Mucosa of descending colon (tissue), 3 donors: ENCODE results near the gene FAM200C. TPM values are rescaled to one million over a fixed set of nuclear protein-coding genes. Genes with fewer than 3 reads are reported as not detected.

ENCODE experiments used
- ATAC-seq: fragments of 200-7000 bp; cut with Tn5 transposase; one replicate; pipeline ENCODE4 v1.9.1; 2020; ENCODE audit warnings: mild to moderate bottlenecking, moderate library complexity
- DNase-seq, 3 donors: peaks; one replicate each; pipeline ENCODE4 v3.0.0-alpha.2; 2020
- H3K36me3 ChIP-seq: fragments of 200-600 bp; one replicate; pipeline ENCODE4 v1.8.0; 2021; ENCODE audit warnings: low read depth, mild to moderate bottlenecking
- H3K4me1 ChIP-seq: fragments of 200-600 bp; one replicate; pipeline ENCODE4 v1.8.0; 2021; ENCODE audit warnings: low read depth, mild to moderate bottlenecking
- H3K4me3 ChIP-seq: fragments of 200-600 bp; one replicate; pipeline ENCODE4 v1.8.0; 2021; ENCODE audit warnings: mild to moderate bottlenecking
- H3K9me3 ChIP-seq: fragments of 200-600 bp; one replicate; pipeline ENCODE4 v1.8.0; 2021; ENCODE audit warnings: mild to moderate bottlenecking
- intact Hi-C, 2 donors: fragments of 100-400 bp; cut with DNase I in 1 of 2; cut with micrococcal nuclease in 1 of 2; formaldehyde crosslinking; loops; one replicate each; pipeline versions ENCODE4 v1.11.0 to v1.11.1; 2022; cut with DNase I, micrococcal nuclease
- total RNA-seq, 3 donors: library from RNA; stranded (reverse); fragmentation: NEBNext Ultra II Directional in 2 of 3; extraction: Animal tissue kit (Norgen Biotek cat#: 25700) in 2 of 3; gene quantifications; one replicate each; pipeline versions ENCODE4 v1.2.1 to v1.2.4, GENCODE V29; 2021 to 2023
- TF ChIP-seq, protein P1 (sequence below): fragments of 200-600 bp; IDR thresholded peaks from one replicate; pipeline ENCODE4 v1.8.0; 2022; ENCODE audit warnings: antibody characterized with exemption, mild to moderate bottlenecking
- donor health status: DM: no; HTN: no; CAD: no; lungs with moderate emphysema.
- donor health status: DM: no; HTN: no; CAD: no.
- donor health status: DM: no; HTN: yes; CAD: no.

The FAM200C gene
- total RNA-seq, 3 donors from 2014 or later, result 1.7 to 4.3 (median 1.9) TPM

DNA sequence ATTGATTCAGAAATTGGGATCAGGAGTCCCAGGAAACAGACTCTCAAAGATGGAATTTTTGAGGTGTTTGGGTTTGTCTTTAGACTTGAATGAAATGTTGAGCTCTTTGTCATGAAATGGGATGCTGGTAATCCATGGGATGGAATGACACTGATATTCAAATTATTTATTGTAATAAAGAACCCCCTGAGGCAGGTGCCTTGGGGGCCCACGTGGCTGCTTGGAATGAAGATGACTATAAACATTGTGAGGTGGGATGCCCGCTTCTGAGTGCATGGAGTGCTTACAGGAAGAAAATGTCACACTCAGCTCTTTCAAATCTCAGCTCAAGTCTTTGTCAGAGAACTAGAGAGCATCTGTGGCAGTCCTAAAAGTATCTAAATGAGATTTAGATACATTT lies 19.8 kb downstream of the FAM200C start:
- TF ChIP-seq, protein P1, sequence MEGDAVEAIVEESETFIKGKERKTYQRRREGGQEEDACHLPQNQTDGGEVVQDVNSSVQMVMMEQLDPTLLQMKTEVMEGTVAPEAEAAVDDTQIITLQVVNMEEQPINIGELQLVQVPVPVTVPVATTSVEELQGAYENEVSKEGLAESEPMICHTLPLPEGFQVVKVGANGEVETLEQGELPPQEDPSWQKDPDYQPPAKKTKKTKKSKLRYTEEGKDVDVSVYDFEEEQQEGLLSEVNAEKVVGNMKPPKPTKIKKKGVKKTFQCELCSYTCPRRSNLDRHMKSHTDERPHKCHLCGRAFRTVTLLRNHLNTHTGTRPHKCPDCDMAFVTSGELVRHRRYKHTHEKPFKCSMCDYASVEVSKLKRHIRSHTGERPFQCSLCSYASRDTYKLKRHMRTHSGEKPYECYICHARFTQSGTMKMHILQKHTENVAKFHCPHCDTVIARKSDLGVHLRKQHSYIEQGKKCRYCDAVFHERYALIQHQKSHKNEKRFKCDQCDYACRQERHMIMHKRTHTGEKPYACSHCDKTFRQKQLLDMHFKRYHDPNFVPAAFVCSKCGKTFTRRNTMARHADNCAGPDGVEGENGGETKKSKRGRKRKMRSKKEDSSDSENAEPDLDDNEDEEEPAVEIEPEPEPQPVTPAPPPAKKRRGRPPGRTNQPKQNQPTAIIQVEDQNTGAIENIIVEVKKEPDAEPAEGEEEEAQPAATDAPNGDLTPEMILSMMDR, result no peak
- DNase-seq (no peak), ATAC-seq (no peak)
- Histone ChIP-seq H3K9me3 (no peaks in the 10 kb centered on the region), H3K4me1 (no peaks in the 10 kb centered on the region), H3K4me3 (no peak overlapping the region), H3K36me3 (no peaks in the 10 kb centered on the region)
- intact Hi-C loops, result no loop called here

DNA sequence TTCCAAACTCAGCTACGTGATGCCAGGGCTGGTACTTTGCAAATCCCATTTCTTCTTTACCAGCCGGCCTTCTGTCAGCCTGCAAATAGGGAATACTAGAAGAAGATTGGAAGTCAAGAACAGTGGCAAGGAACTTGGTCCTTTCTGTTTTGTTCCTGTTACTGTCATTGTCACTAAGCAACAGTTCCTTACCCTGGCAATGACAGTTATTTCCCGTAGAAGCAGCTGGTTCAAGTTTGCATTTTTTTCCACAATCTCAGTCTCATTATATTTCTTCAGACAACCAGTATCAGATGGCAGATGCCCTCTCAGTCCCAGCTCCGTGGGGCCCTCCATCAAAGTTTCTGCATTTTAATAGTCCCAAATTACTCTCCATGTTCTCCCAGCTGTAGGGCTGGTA lies 20.3 kb downstream of the FAM200C start:
- Histone ChIP-seq H3K36me3 (no peaks in the 10 kb centered on the region), H3K9me3 (no peaks in the 10 kb centered on the region), H3K4me3 (no peak overlapping the region), H3K4me1 (no peaks in the 10 kb centered on the region)
- intact Hi-C loops, result no loop called here
- ATAC-seq, result peak; percentile 38
- TF ChIP-seq, protein P1, result no peak
- DNase-seq, result no peak

DNA sequence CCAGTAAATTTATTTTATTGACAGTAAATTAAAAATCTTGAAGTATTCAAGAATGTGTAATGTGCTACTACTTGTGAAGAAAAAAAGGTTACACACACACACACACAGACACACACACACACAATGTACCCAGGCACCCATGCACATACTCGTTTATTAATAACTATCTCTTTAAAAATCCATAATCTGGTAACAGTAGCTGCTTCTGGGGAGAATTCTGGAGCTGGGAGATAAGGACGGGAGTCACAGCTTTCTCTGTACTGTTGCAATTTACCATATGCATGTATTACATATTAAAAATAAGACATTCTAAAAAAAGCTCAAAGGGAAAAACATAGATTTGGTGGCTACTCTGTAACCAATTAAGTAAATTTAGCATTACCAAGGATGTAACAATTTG lies 21.5 kb downstream of the FAM200C start:
- DNase-seq (no peak), ATAC-seq (no peak)
- intact Hi-C loops, result no loop called here
- Histone ChIP-seq H3K36me3 (no peaks in the 10 kb centered on the region), H3K4me1 (no peaks in the 10 kb centered on the region), H3K9me3 (no peaks in the 10 kb centered on the region), H3K4me3 (no peak overlapping the region)
- TF ChIP-seq, protein P1, result no peak

DNA sequence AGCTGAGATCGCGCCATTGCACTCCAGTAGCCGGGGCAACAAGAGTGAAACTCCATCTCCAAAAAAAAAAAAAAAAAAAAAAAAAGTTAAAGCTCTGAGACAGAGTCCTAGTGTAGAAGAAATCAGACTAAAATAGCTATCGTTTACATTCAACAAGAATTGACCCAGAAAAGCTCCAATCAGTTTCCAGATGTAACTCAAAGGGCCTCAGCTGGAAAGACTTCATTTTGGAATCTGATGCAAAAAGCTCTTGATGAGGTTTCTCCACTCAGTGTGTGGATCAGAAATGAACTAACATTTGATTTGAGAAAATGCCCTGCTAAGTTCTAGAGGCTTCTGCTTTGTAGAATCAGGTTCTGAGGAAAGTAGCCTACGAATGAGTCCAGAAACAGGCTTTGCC lies 22.2 kb downstream of the FAM200C start:
- H3K36me3 ChIP-seq, result no peaks in the 10 kb centered on the region
- H3K9me3 ChIP-seq, result no peaks in the 10 kb centered on the region
- H3K4me3 ChIP-seq, result no peak overlapping the region
- no peaks in the 10 kb centered on the region for H3K4me1 ChIP-seq
- ATAC-seq, result no peak
- intact Hi-C loops, result no loop called here
- TF ChIP-seq, protein P1, result no peak
- no peak for DNase-seq

DNA sequence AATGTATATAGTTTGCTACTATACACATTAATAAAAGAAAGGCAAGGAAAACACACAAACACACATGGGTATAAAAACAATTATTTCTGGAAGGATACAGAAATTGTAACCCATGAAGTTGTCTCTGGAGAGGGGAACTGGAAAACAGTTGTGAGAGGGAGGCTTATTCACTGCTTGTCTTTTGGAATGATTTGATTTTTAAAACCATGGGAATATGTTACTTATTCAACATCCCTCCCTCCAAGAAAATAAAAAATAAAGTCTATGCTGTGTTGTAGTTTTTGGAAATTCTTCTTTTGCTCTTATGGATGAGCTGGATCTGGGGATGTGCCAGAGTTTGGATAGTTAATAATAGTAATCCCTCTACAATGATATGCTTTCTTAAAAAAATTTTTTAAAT lies 23.4 kb downstream of the FAM200C start:
- TF ChIP-seq, protein P1, result no peak
- H3K4me3 ChIP-seq, result no peak overlapping the region
- intact Hi-C loops, result no loop called here
- DNase-seq, result no peak
- no peaks in the 10 kb centered on the region for H3K36me3 ChIP-seq
- no peak for ATAC-seq
- no peaks in the 10 kb centered on the region for H3K4me1 ChIP-seq
- H3K9me3 ChIP-seq, result no peaks in the 10 kb centered on the region

DNA sequence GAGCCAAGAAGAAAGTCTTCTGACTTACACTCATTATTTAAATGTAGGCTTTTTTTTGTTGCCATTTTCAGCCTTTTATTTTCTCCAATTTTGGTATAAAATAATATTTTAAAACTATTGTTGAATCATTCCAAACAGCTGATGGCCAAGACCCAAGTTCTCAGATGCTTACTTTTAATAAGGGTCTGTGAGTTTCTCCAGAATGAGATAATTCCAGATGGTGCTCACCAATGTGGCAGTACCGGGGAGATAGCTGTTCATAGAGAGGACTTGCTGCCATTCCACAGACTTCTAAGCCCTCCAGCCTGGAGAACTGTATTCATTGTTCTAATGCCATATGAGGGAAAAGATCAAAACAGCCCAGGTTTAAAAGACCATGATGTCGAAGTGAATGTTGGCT lies 24.2 kb downstream of the FAM200C start:
- Histone ChIP-seq H3K4me1 (no peaks in the 10 kb centered on the region), H3K9me3 (no peaks in the 10 kb centered on the region), H3K36me3 (no peaks in the 10 kb centered on the region), H3K4me3 (no peak overlapping the region)
- TF ChIP-seq, protein P1, result no peak
- ATAC-seq, result no peak
- DNase-seq, result no peak
- intact Hi-C loops, result no loop called here
